SK-N-MC (cell line): ENCODE data around the gene TPX2.

Source experiments
- EZH2 ChIP-seq: fragments of 200-600 bp; sonication (generic); IDR thresholded peaks from one replicate; pipeline ENCODE4 v1.6.1; 2017; ENCODE audit warnings: antibody characterized with exemption
- FOXP2 ChIP-seq: optimal IDR thresholded peaks from 2 replicates; pipeline ENCODE3; 2011; ENCODE audit warnings: mild to moderate bottlenecking, moderate library complexity; ENCODE audit not compliant: insufficient read depth; ENCODE audit errors: extremely low read length, control extremely low read depth
- POLR2AphosphoS5 ChIP-seq: IDR thresholded peaks from 2 replicates; pipeline ENCODE4 v1.6.1; 2012; ENCODE audit warnings: mild to moderate bottlenecking, low read depth, low read length, borderline replicate concordance

- TF ChIP-seq POLR2AphosphoS5, result no peak
- no peak for TF ChIP-seq EZH2
- no peak for TF ChIP-seq FOXP2
Measured at GRCh38 chr20:31751126-31751525, 12.0 kb downstream of the TPX2 start.
